GM10847 (cell line): ENCODE data around the gene HS2ST1.

Source experiments
- POLR2A ChIP-seq: IDR thresholded peaks from 2 replicates; pipeline ENCODE4 v1.6.1; 2011; ENCODE audit not compliant: insufficient read length; ENCODE audit errors: extremely low read depth

HS2ST1 gene

GRCh38 chr1:86951430-86951829 lies 37.0 kb downstream of the HS2ST1 start:
- TF ChIP-seq POLR2A = no peak

GRCh38 chr1:86953167-86953566 lies 38.7 kb downstream of the HS2ST1 start:
- no peak for TF ChIP-seq POLR2A

GRCh38 chr1:86955678-86956077 lies 41.2 kb downstream of the HS2ST1 start:
- TF ChIP-seq POLR2A = no peak

- no peak for TF ChIP-seq POLR2A
Measured at GRCh38 chr1:86956221-86956620, 41.8 kb downstream of the HS2ST1 start.

GRCh38 chr1:86957221-86957620 lies 42.8 kb downstream of the HS2ST1 start:
- TF ChIP-seq POLR2A = no peak

DNA sequence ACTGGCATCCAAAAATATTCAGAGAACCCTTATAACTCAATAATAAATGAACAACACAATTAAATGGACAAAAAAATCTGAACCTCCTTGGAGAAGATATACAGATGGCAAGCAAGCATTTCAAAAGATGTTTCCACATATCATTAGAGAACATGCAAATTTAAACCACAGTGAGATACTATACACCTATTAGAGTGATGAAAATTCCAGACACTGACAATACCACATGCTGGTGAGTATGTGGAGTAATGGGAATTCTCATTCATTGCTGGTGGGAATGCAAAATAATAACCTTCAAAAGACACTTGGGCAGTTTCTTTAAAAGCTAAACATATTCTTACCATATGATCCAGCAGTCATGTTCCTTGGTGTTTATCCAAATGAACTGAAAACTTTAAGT lies 46.1 kb downstream of the HS2ST1 start:
- no peak for TF ChIP-seq POLR2A

GRCh38 chr1:86965012-86965826 lies 50.8 kb downstream of the HS2ST1 start:
- no peak for TF ChIP-seq POLR2A

- no peak for TF ChIP-seq POLR2A
Measured at GRCh38 chr1:86965827-86966182, 51.4 kb downstream of the HS2ST1 start.

GRCh38 chr1:86970938-86971337 lies 56.5 kb downstream of the HS2ST1 start:
- no peak for TF ChIP-seq POLR2A

DNA sequence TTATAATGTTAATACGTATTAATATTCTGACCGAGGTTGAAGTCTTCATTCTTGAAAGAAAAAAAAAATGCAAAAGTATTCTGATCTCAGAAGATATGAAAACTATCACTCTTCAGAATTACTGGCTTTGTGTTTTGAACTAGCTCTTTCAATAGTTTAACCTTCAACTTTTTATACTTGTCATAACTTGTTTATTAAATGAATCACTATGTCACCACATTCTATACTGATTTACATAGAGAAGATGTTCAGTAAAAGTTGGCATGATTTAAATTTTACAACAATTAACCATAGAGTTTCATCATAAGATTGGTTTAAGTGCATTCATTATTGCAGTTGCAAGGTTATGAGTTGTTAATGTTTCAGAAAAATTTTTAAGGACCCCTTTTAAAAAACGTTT lies 57.3 kb downstream of the HS2ST1 start:
- no peak for TF ChIP-seq POLR2A

DNA sequence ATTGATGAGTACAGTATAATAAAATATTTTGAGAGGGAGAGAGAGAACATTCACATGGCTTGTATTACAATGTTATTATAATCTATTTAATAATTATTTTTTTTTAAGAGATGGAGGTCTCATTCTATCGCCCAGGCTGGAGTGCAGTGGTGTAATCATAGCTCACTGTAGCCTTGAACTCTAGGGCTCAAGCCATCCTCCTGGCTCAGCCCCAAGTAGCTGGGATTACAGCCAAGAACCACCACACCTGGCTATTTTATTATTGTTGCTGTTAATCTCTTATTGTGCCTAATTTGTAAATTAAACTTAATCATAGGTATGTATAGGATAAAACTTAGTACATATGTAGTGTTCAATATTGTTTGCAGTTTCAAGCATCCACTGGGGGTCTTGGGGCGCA lies 57.8 kb downstream of the HS2ST1 start:
- no peak for TF ChIP-seq POLR2A

GRCh38 chr1:86975993-86976550 lies 61.6 kb downstream of the HS2ST1 start:
- TF ChIP-seq POLR2A = no peak

- TF ChIP-seq POLR2A = no peak
Measured at GRCh38 chr1:86976664-86977063, 62.2 kb downstream of the HS2ST1 start.

DNA sequence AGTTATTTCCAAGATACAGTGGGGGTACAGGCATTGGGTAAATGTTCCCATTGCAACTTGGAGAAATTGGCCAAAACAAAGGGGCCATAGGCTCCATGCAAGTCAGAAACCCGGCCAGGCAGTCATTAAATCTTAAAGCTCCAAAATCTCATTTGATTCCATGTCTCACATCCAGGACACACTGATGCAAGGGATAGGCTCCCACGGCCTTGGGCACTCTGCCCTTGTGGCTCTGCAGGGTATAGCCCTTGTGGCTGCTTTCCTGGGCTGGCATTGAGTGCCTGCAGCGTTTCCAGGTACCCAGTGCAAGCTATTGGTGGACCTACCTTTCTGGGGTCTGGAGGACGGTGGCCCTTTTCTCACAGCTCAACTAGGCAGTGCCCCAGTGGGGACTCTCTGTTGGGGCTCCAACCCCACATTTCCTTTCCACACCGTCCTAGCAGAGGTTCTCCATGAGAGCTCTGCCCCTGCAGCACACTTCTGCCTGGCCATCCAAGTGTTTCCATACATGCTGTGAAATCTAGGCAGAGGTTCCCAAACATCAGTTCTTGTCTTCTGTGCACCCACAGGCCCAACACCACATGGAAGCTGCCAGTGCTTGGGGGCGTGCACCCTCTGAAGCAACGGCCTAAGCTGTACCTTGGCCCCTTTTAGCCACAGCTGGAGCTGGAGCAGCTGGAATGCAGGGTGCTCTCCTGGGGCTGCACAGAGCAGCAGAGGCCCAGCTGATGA lies 67.2 kb downstream of the HS2ST1 start:
- no peak for TF ChIP-seq POLR2A

GRCh38 chr1:86987446-86987845 lies 73.0 kb downstream of the HS2ST1 start:
- TF ChIP-seq POLR2A = no peak

DNA sequence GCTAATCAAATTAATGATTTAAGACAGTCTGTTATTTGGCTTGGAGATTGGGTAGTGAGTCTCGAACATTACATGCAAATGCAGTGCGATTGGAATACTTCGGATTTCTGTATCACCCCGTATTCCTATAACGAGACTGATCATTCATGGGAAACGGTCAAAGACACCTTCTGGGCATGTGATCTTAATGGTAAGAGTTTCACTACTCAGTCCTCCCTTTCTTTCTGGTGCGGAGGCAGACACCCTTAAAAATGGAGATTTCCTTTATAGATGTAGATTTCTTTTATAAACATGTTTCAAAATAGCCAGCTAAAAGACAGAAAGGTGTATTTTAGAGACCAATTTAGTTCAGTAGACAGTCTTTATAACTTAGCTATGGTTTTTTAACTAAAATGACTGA lies 74.4 kb downstream of the HS2ST1 start:
- no peak for TF ChIP-seq POLR2A
